ENCODE results near the gene GUSB.
"Not testable (repeated sequence)": the region's sequence is repeated elsewhere in the genome, so short reads cannot be mapped to it uniquely, and the experiment has no call there.

GRCh38 chr7:65988503-65988902 is 6.5 kb upstream of the GUSB start:
- TF ChIP-seq, protein P1, sequence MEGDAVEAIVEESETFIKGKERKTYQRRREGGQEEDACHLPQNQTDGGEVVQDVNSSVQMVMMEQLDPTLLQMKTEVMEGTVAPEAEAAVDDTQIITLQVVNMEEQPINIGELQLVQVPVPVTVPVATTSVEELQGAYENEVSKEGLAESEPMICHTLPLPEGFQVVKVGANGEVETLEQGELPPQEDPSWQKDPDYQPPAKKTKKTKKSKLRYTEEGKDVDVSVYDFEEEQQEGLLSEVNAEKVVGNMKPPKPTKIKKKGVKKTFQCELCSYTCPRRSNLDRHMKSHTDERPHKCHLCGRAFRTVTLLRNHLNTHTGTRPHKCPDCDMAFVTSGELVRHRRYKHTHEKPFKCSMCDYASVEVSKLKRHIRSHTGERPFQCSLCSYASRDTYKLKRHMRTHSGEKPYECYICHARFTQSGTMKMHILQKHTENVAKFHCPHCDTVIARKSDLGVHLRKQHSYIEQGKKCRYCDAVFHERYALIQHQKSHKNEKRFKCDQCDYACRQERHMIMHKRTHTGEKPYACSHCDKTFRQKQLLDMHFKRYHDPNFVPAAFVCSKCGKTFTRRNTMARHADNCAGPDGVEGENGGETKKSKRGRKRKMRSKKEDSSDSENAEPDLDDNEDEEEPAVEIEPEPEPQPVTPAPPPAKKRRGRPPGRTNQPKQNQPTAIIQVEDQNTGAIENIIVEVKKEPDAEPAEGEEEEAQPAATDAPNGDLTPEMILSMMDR (IDR thresholded peaks at IDR 0.05) = not testable (repeated sequence)
- TF ChIP-seq POLR2AphosphoS5, POLR2A (IDR thresholded peaks at IDR 0.05): not testable (repeated sequence)
